HG03571 (cell line): ENCODE results near the gene SH2D5.
"Not testable (repeated sequence)": the region's sequence is repeated elsewhere in the genome, so short reads cannot be mapped to it uniquely, and the experiment has no call there.

Source experiments
- ATAC-seq: cut with Tn5 transposase; IDR thresholded peaks from one replicate; pipeline ENCODE4 v1.9.1; 2021; ENCODE audit not compliant: unreplicated experiment

The SH2D5 gene

DNA sequence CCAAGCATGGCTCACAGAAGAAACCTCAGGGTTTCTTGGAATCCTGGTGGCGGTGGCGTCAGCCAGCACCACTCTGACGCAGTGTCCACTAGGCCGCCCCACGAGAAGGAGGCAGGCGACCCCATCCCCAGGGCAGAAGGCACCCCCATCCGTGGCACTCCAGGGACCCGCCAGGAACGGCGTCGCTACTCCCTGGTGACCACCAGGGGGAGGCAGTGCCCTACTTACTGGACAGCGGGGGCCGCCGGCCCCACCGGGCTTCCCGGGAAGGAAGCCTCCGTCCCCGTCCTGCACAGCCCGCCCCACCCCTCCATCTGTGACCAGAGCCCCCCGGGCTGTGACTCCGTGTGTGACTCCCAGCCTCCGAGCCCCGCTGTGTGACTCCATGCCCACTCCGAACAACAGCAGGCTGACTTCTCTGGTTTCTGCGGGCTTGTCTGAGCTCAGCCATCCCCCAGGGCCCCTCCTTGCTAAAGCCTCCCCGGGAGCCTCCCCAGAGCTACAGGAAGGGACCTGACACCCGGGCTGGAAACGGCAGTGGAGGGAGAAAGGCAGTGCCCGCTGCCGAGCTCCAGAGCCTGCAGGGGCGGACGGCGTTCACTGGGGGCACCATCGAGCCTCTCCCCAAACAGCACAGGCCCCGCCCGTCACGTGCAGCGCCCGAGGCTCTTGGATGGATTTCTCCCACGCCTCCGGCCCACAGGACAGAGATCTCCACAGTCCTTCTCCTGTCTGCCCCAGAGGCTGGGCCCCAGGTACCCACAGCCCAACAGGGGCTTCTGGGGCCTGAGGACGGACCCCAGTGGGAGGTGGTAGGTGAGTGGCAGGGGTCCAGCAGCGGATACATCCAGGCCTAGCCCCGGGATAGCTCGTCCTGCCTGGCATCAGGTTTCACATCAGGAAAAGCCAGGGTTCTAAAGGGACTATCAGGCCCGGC, 35.8 kb downstream of the SH2D5 start:
- ATAC-seq = no peak

DNA sequence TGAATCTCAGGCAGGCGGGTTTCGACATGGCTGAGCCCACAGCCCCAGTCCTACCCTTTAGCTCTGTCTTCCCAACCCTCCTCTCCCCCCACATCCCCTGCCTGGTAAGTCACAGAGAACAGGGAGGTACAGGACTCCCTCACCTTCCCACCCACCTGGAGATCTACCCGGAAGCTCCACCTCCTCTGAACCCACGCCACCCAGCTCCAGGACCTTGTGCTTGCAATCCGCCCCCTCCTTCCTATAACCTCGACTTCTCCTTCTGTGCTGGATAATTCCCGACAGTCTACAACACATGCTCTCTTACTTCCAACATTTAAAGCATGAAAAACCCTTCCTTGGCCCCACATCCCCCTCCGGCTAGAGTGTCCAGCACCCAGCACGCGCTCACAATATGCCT, 37.0 kb downstream of the SH2D5 start:
- ATAC-seq = no peak

DNA sequence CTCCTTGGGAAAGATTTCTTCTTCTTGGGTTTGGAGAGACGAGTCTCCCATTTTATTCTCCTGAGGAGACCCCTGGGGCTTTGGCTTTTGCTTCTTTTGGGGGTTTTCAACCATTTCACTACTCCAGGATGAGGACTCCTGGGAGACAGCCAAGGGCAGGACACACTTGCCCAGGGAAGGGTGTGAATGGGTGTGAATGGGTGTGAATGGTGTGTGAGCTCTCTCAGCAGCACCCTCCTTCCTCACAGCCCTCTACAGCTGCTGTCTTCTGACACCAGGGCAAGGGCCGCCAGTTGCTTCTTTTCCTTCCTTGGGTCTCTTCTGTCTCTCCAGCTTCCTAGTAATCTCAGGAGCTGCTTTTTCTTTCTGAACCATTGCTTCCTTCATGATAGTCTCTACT, 38.9 kb downstream of the SH2D5 start:
- ATAC-seq = no peak

DNA sequence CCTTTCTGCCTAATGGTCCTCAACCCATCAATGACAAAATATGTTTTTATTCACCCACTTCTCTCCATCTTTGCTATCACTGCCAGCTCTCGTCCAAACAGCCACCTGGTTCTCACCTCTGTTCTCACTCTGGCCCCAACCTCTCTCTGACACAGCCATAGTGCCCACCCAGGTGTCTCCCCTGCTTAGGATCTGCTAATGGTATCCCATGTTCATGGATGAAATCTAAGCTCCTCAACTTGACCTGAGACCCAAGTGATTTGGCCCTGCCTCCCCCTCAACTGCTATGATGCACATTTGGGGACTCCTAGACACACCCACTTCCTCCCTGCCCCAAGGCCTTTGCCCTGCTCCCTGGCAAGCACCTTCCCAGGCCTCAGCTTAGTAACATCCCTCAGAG, 40.6 kb downstream of the SH2D5 start:
- ATAC-seq = no peak

DNA sequence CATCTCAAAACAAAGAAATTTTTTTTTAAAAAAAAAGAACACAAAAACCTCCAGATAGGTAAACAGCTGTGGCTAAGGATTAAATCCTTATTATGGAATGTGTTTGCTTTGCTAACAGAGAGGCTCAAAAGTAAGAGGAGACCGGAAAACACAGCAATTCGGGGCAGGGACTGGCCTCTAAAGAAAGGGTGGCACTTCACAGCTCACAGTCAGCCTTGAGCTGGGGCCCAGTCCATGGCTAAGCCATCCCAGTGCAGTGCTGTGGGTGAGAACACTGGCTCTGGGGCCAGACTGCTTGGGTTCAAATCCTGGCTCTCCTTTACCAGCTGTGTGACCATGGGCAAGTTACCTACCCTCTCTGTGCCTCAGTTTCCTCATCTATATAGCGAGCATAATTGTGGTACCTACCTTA, 42.9 kb downstream of the SH2D5 start:
- ATAC-seq = no peak

DNA sequence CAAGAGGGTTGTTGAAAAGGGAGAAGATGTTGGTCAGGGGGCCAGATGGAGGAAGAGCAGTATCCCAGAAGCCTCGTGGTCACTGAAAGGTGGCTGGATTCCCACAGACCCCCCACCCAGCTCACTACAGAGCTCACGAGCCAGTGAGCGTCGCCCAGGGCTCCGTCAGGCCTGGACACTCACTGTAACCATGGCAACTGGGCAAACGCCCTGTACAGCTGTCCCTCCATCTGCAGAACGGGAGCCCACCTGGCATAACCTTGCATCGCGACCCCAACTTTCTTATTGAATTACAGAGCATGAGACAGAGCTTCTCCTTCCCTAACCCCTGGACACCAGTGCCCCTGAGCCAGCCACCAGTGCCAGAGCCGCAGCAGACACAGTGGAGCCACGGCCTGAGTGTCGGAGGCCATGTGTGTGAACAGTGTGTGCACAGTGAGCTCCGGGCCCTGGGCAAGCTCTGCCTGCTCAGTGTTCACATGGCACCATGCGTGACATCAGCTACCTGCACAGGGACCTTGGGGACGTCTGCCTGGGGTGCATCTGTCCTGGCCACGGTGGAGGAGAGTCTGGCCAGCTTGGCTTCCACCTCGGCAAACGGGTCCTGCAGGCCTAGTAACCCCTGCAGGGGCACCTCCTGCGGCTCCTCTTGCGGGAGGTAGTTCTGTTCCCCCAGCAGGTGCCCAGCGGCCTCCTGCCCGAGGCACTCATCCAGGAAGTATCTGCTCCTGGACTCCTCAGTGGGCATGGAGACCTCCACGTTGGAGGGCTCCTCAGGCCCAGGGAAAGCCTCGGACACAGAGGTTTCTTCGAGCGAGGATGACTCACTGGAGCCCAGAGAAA, 45.4 kb downstream of the SH2D5 start:
- ATAC-seq = no peak

DNA sequence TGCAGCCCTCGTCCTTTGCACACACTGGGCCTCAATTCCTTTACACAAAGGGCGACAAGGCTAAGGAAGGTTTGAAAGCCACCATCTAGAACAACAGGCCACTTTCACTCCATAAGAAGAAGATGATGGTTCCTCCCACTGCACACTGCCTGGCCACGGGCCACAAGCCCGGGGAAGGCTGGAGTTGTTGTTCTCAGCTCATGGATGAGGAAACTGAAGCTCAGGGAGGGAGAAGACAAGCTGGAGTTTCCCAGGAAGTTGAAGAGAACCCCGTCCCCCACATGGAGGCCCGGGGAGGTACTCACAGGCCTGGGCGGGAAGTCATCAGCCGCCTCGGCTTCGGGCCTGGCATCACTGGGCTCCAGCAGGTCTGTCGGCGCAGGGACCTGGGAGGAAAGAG, 46.8 kb downstream of the SH2D5 start:
- no peak for ATAC-seq

DNA sequence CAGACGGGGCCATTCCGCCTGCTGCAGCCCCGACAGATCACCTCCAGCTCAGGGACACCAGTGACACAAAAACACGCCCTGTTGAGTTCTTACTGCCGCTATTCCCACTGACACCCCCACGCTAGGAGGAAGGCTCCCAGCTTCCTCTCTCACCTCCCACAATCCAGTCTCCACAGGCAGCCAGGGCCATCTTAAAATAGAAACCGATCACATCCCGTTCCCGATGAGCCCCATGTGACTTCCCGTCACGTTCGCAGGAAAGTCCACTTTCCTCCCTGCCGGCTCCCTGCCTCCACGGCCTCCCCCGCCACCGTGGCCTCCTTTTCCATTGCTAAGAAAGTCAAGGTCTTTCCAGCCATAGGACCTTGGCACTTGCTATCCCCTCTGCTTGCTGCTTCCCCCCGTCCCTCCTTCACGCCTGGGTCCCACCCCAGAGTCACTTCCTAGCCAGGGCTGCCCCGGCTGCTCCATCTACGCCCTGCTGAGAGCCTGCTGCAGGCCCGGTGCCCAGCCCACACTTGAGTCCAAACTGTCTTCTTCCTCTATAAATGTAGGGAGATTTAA, 47.3 kb downstream of the SH2D5 start:
- ATAC-seq = no peak

DNA sequence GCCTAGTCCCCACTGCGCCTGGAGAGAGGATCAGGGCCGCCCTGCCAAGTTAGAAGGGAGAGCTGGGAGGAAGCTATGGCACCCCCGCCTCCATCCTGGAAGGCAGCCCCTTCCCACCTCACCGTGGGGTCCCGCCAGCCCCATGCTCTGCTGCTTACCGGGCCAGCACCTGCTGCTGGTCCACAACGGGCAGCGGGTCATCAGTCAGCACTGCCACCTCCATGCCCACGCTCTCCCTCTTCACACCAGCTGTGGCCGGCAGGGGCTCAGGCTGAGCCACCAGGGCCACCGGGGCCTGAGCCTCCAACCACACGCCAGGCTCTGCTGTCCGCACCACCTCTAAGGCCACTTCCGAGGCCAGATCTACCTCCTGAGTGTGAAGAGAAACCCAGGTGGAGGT, 47.9 kb downstream of the SH2D5 start:
- no peak for ATAC-seq

DNA sequence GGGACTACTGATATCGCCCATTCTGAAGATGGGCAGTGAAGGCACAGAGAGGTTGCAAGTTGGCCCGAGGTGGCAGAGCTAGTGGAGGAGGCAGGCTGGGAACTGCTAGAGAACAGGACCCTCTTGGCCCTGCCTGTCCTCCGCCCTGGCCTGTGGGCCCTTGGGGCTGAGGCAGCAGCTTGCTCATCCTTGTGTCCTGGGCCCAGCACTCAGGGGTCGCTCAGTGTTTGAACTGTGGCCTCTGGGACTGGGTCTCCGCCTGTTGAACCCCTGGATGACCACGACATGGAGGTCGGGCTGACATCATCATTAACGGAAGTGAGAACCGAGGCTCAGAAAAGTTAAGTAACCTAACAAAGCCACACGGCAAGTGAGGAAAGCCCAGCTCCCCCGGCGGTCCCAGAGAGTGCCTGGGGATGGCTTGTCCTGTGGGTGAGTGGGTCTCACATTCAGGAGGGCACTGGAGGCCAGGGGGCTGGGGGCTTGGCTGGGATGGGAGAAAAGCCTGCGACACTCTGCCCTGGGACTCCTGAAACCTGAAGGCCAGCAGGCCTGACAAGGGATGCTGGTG, 48.4 kb downstream of the SH2D5 start:
- no peak for ATAC-seq

DNA sequence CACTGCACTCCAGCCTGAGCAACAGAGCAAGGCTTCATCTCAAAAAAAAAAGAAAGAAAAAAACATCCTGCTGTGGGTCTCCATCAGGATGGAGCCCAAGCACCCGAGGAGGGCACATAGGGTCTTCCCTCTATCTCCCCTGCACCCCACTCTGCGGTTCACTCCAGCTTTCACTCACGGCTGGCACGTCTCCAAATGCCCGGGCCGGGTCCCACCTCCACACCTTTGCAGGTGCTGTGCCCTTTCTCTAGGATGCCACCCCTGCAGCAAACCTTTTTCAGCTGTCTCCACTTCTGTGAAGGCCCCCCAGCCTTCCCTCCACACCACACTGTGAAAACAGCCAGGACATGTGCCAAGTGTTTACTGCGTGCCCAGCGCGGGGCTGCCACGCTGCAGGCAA, 48.9 kb downstream of the SH2D5 start:
- ATAC-seq = no peak

DNA sequence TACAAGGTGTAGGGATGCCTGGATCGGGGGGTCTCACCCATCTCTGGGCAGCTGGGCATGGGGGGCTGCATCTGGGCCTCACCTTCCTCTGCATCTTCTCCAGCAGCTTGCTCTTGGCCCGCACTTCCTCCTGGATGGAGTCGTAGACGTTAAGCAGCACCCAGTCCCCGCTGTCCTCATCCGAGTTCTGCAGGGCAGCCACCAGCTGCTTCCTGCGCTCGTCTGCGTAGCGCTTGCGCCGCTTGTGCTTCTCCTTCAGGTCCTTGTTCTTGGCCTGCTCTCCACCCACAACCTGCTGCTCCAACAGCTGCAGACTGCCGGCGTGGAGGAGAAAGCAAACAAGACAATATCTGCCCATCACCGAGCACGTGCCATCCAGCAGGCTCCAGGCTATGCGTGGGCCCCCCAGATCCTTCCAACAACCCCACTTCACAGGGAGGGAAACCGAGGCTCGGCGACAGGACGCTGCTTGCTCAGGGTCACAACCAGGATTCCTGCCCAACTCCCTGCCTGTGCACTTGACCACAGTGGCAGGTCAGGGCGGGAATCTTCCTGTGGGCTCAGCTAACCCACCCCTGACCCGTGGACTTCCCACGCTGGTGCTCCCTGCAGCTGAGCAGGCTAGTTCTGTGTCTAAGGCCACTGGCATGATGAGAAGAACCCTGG, 49.8 kb downstream of the SH2D5 start:
- no peak for ATAC-seq

DNA sequence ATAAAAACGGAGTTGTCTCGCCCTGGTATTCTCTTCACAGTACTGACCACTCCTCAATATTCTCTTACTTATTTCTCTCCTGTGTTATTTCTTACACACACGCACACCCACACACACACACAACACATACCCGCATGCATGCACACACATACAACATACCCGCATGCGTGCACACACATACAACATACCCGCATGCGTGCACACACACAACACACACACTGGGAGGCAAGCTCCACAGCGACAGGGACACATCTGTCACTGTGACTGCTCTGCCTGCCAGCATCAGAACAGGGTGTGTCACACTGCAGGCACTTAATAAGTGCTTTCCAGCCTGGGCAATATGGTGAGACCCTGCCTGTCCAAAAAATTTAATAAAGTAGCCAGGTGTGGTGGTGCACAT, 50.5 kb downstream of the SH2D5 start:
- no peak for ATAC-seq

DNA sequence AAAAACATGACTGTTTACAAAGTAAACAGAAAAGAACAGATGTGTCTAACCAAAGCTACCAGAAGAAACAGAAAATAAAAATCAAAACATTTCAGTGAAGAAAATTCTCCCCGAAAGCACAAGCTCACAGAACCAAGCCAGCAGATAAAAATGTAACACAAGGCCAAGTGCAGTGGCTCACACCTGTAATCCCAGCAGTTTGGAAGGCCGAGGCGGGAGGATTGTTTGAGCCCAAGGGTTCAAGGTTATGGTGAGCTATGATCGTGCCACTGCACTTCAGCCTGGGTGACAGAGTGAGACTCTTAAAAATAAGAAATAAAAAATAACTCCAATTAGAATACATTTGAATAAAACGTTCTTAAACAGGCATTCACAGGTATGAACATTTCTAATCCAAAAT, 52.2 kb downstream of the SH2D5 start:
- ATAC-seq = no peak

DNA sequence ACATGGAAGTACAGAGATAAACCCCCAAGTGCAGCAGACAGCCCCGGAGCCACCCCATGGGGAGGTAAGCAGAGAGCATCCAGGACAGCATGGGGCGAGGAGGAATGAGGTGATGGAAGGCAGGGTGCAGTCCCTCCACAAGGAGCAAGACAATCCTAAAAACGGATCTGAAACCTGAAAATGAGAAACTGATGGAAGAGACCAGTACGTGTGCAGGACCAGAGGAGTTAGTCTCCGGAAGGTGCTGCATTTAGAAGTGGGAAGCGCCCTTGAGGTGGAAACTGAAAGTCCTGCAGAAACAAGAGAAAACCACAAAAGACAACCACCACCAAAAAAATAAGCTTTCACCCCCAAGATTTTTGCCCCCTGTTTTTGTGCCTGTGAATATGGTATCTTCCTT, 53.9 kb downstream of the SH2D5 start:
- ATAC-seq = no peak

DNA sequence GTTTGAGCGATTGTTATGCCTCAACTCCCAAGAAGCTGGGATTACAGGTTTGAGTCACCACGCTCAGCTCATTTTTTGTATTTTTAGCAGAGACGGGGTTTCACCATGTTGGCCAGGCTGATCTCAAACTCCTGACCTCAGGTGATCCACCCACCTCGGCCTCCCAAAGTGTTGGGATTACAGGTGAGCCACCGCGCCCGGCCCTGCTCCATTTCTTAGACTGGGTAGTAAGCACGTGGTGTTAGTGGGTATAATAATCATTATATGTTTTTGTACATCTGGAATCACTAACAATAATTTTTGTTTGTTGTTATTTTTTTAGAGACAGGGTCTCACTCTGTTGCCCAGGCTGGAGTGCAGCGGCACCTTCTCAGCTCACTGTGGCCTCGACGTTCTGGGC, 58.9 kb downstream of the SH2D5 start:
- not testable (repeated sequence) for ATAC-seq

DNA sequence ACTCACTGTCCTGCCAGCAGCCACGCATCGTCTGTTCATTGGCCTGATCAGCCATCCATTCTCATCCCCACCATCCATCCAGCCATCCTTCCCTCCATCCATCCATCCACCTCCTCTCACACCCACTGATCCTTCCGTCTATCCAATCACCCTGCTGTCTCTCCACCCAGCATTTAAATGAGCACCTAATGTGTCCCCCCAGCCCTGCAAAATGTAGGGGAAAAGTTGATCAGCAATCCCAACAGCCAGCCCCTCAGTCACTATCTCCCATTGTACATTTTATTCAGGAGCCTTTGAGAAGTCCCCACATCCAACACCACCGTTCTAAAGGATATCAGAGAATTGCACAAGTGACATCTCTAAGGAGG, 60.3 kb downstream of the SH2D5 start:
- ATAC-seq = no peak

DNA sequence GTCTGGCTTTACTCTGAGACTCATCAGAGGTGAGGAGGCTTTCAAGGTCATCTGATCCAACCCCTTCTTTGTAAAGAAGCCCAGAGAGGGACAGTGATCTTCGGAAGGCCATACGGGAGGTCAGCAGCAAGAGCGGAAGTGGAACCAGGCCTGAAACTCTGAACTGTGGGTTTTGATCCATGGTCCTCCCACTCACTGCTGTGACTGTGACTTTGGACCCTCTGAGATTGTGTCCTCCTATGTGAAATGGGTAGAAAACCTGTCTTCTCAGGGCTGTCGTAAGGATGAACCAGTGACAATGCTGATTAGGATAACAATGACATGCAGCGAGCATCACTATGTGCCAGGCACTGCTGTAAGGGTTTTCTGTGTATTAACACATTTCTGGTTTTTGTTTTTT, 61.6 kb downstream of the SH2D5 start:
- ATAC-seq = no peak
